OCI-LY1 (cell line): ENCODE results near the gene TMIE.

Source experiments
- H2AFZ ChIP-seq: fragments of 200-600 bp; sonication (generic), shearing (Covaris generic); 2 replicates; pipeline ENCODE4 v1.6.0; 2014; ENCODE audit warnings: antibody characterized with exemption, mild to moderate bottlenecking, low read length
- H3F3A ChIP-seq: fragments of 200-600 bp; sonication (generic), shearing (Covaris generic); 2 replicates; pipeline ENCODE4 v1.6.0; 2014; ENCODE audit warnings: mild to moderate bottlenecking, antibody characterized with exemption, low read length, moderate library complexity; ENCODE audit not compliant: insufficient read depth
- H3K27ac ChIP-seq: fragments of 200-600 bp; sonication (generic); 2 replicates; pipeline ENCODE4 v1.5.1; 2014; ENCODE audit warnings: low read length, mixed run types, mild to moderate bottlenecking, low read depth; ENCODE audit not compliant: poor library complexity, severe bottlenecking
- H3K27me3 ChIP-seq: fragments of 200-600 bp; sonication (generic); 2 replicates; pipeline ENCODE4 v1.6.0; 2014; ENCODE audit warnings: antibody characterized with exemption, mild to moderate bottlenecking, low read length, moderate library complexity; ENCODE audit not compliant: insufficient read depth
- H3K36me3 ChIP-seq: fragments of 200-600 bp; sonication (generic); 2 replicates; pipeline ENCODE4 v1.6.1; 2014; ENCODE audit warnings: mild to moderate bottlenecking, antibody characterized with exemption, low read length, moderate library complexity, mixed read lengths; ENCODE audit not compliant: insufficient read depth
- H3K4me1 ChIP-seq: fragments of 200-600 bp; sonication (generic); 2 replicates; pipeline ENCODE4 v1.5.1; 2014; ENCODE audit warnings: mild to moderate bottlenecking, low read length, moderate library complexity; ENCODE audit not compliant: insufficient read depth, severe bottlenecking
- H3K4me2 ChIP-seq: fragments of 200-600 bp; sonication (generic), shearing (Covaris generic); 2 replicates; pipeline ENCODE4 v1.6.1; 2014; ENCODE audit warnings: low read length
- H3K4me3 ChIP-seq: fragments of 200-600 bp; sonication (generic); 2 replicates; pipeline ENCODE4 v1.5.1; 2014; ENCODE audit warnings: low read length, low read depth, mild to moderate bottlenecking, mixed read lengths; ENCODE audit not compliant: poor library complexity, severe bottlenecking
- H3K79me2 ChIP-seq: fragments of 200-600 bp; shearing (Covaris generic); 2 replicates; pipeline ENCODE4 v1.6.1; 2016; ENCODE audit warnings: mixed run types, low read length, mixed read lengths; ENCODE audit not compliant: insufficient read depth
- H3K9ac ChIP-seq: fragments of 200-600 bp; sonication (generic), shearing (Covaris generic); 2 replicates; pipeline ENCODE4 v1.6.1; 2014; ENCODE audit warnings: mild to moderate bottlenecking, low read length, mixed read lengths
- H3K9me2 ChIP-seq: fragments of 200-600 bp; sonication (generic), shearing (Covaris generic); 2 replicates; pipeline ENCODE4 v1.6.1; 2014; ENCODE audit warnings: low read depth, mild to moderate bottlenecking, low read length, mixed read lengths
- H3K9me3 ChIP-seq: fragments of 200-600 bp; shearing (Covaris generic); 2 replicates; pipeline ENCODE4 v1.6.1; 2014; ENCODE audit warnings: low read length, mixed read lengths
- H4K20me1 ChIP-seq: fragments of 200-600 bp; sonication (generic), shearing (Covaris generic); 2 replicates; pipeline ENCODE4 v1.6.0; 2016; ENCODE audit warnings: mild to moderate bottlenecking, low read length; ENCODE audit not compliant: insufficient read depth
- EZH2 ChIP-seq: fragments of 200-600 bp; sonication (generic), shearing (Covaris generic); IDR thresholded peaks from 2 replicates; pipeline ENCODE4 v1.8.0; 2017; ENCODE audit warnings: borderline replicate concordance, mixed run types, mild to moderate bottlenecking, antibody characterized with exemption, low read length, moderate library complexity, mixed read lengths
- TF ChIP-seq, protein P1 (sequence below): fragments of 200-600 bp; sonication (generic), shearing (Covaris generic); IDR thresholded peaks from 2 replicates; pipeline ENCODE4 v1.5.1; 2017; ENCODE audit warnings: mild to moderate bottlenecking, antibody characterized with exemption, low read length, moderate library complexity, mixed read lengths

TMIE gene

DNA sequence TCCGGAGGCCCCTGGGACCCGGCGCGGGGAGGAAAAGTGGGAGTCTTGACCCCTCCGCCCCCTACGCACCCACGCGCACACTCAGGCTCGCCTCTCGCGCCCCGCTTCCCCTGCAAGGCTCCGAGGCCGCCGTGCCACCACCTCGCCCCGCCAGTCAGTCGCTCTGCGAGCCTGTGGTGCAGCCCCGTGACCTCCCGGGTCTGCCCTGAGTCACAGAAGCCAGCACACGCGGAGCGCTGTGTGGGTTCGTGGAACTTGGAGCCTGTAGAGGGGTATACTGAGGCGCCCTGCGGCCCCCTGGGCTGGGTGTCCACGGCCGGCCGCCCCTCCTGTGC, 7.3 kb upstream of the TMIE start:
- TF ChIP-seq EZH2 = no peak
- TF ChIP-seq, protein P1, sequence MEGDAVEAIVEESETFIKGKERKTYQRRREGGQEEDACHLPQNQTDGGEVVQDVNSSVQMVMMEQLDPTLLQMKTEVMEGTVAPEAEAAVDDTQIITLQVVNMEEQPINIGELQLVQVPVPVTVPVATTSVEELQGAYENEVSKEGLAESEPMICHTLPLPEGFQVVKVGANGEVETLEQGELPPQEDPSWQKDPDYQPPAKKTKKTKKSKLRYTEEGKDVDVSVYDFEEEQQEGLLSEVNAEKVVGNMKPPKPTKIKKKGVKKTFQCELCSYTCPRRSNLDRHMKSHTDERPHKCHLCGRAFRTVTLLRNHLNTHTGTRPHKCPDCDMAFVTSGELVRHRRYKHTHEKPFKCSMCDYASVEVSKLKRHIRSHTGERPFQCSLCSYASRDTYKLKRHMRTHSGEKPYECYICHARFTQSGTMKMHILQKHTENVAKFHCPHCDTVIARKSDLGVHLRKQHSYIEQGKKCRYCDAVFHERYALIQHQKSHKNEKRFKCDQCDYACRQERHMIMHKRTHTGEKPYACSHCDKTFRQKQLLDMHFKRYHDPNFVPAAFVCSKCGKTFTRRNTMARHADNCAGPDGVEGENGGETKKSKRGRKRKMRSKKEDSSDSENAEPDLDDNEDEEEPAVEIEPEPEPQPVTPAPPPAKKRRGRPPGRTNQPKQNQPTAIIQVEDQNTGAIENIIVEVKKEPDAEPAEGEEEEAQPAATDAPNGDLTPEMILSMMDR = no peak
- no peaks in the 10 kb centered on the region for H3K79me2 ChIP-seq
- H3K4me2 ChIP-seq = peak overlapping the region; percentile 60
- H3K9me2 ChIP-seq = no peaks in the 10 kb centered on the region
- H3K27ac ChIP-seq = no peak overlapping the region
- no peak overlapping the region for H3K9ac ChIP-seq
- peak overlapping the region; percentile 37 for H3K4me3 ChIP-seq
- peaks cover 10% of the 10 kb centered on the region; the same call in 1 of the 2 replicates for H3K27me3 ChIP-seq
- H4K20me1 ChIP-seq = no peaks in the 10 kb centered on the region
- H3K4me1 ChIP-seq = peaks cover 10% of the 10 kb centered on the region
- H3F3A ChIP-seq = no peaks in the 10 kb centered on the region
- no peaks in the 10 kb centered on the region for H3K36me3 ChIP-seq
- no peak overlapping the region for H2AFZ ChIP-seq
- H3K9me3 ChIP-seq = no peaks in the 10 kb centered on the region

DNA sequence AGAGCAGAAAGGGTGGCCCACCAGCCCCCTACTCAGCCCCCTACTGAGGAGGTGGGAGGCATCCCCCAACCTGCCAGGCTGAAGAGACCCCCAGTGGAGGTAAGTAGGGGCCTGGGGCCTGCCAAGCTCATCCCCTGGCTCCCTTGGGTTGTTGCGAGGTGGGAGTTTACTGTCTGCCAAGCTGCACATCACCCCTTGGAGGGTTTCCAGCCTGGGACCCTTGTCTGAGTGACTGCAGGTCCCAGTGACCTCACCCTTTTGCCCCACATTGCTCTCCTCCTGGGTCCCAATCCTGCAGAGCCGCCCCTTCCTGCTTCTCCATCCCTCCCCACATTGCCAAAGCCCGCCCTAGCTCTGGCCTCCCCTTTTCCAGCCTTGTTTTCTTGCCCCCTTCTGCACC, 6.7 kb upstream of the TMIE start:
- Histone ChIP-seq H2AFZ (no peak overlapping the region), H3K4me2 (no peak overlapping the region), H3K9me3 (no peaks in the 10 kb centered on the region), H3K27me3 (peaks cover 10% of the 10 kb centered on the region; the same call in 1 of the 2 replicates), H3K27ac (no peak overlapping the region), H4K20me1 (no peaks in the 10 kb centered on the region), H3K9me2 (no peaks in the 10 kb centered on the region), H3K36me3 (no peaks in the 10 kb centered on the region), H3K4me3 (no peak overlapping the region), H3K9ac (no peak overlapping the region), H3K79me2 (no peaks in the 10 kb centered on the region), H3K4me1 (peaks cover 10% of the 10 kb centered on the region), H3F3A (no peaks in the 10 kb centered on the region)
- no peak for TF ChIP-seq EZH2
- TF ChIP-seq, protein P1 = no peak

DNA sequence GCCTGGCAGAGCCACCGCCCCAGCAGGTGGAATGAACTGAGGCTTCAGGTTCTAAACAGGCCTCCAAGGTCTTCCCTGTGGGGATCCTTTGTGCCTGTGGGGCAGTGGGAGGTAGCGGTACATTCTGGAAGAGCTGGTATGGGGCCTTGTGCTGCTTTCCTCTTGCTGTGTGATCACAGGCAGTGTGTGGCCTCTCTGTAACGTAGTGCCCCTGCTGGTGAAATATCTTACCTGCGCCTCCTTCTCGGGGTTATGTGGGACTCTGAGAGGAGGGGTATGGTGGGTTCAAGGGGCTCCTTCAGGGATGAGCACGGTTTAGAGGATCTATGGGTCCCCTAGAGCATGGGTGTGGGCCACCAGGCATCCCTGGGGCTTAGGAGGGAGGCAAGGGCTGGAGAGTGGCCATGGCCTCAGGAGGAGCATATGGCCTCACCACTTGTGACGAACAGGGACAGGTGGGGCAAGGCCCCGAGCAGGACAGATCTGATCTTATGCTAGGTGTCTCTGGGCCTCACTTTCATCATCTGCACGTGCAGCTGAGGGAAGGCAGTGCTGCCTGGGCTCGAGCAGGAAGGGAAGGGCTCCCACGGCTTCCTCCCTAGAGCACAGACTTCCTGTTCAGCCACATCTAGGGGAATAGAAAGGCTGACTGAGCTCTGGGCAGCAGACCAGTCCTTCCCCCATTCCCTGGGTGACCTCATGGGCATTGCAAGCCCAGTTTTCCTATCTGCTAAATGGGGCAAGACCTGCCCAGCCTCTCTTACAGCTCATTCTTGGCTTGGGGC, 5.8 kb upstream of the TMIE start:
- H3K79me2 ChIP-seq = no peaks in the 10 kb centered on the region
- H3K27ac ChIP-seq = no peak overlapping the region
- peaks cover 10% of the 10 kb centered on the region for H3K4me1 ChIP-seq
- H4K20me1 ChIP-seq = no peaks in the 10 kb centered on the region
- H3K9me2 ChIP-seq = no peaks in the 10 kb centered on the region
- no peak overlapping the region for H3K4me3 ChIP-seq
- H3K4me2 ChIP-seq = no peak overlapping the region
- no peak for TF ChIP-seq EZH2
- TF ChIP-seq, protein P1 = peak; percentile 35
- H3F3A ChIP-seq = no peaks in the 10 kb centered on the region
- no peaks in the 10 kb centered on the region for H3K9me3 ChIP-seq
- no peak overlapping the region for H2AFZ ChIP-seq
- peaks cover 10% of the 10 kb centered on the region; the same call in 1 of the 2 replicates for H3K27me3 ChIP-seq
- no peak overlapping the region for H3K9ac ChIP-seq
- H3K36me3 ChIP-seq = no peaks in the 10 kb centered on the region
